ENCODE measurements around the gene PLAAT3. TPM values are rescaled to one million over a fixed set of nuclear protein-coding genes. Genes with fewer than 3 reads are reported as not detected.

Gene PLAAT3
- polyA plus RNA-seq, 3 donors from 2014 or later, result 63.6 to 85.2 (median 84.6) TPM

Other genes starting within 250 kb of the PLAAT3 start
- not detected for gene SLC22A9, start 244.6 kb downstream of the PLAAT3 start, polyA plus RNA-seq
- gene PLAAT5, start 123.3 kb downstream of the PLAAT3 start, polyA plus RNA-seq, result 1 to 10 TPM in 2 of 3 donors, under 1 TPM in 1; 0.63 to 3.8 (median 1.5) TPM
- gene LGALS12, start 108.3 kb downstream of the PLAAT3 start, polyA plus RNA-seq, result 1 to 10 TPM in 1 of 3 donors, not detected in 2; 1.7 TPM
- gene PLAAT4, start 77.6 kb downstream of the PLAAT3 start, polyA plus RNA-seq, result 100 to 1,000 TPM; 886 to 933 (median 906) TPM
- 1 to 10 TPM in 2 of 3 donors, not detected in 1; 2.8 to 3.0 TPM for gene PLAAT2, start 51.1 kb downstream of the PLAAT3 start, polyA plus RNA-seq
- 10 to 100 TPM; 28.0 to 33.7 (median 29.8) TPM for gene ATL3, start 56.9 kb upstream of the PLAAT3 start, polyA plus RNA-seq
- gene RTN3, start 67.1 kb upstream of the PLAAT3 start, polyA plus RNA-seq, result 10 to 100 TPM; 47.8 to 87.9 (median 62.6) TPM
- gene ZFTA, start 154.3 kb upstream of the PLAAT3 start, polyA plus RNA-seq, result under 1 TPM in 2 of 3 donors, not detected in 1; 0.11 to 0.12 TPM
- 1 to 10 TPM in 2 of 3 donors, under 1 TPM in 1; 0.36 to 2.3 (median 1.2) TPM for gene SPINDOC, start 199.0 kb upstream of the PLAAT3 start, polyA plus RNA-seq
- gene MARK2, start 224.7 kb upstream of the PLAAT3 start, polyA plus RNA-seq, result 10 to 100 TPM; 28.6 to 73.8 (median 31.6) TPM

Measured in immature natural killer cell (primary cell).